HepG2 (cell line): ENCODE measurements around the gene GJD3. TPM values are rescaled to one million over a fixed set of nuclear protein-coding genes. Genes with fewer than 3 reads are reported as not detected.

ENCODE experiments used
- GABPA ChIP-seq, 2 experiments: IDR thresholded peaks; 2 replicates each; pipeline ENCODE4 v1.6.1; 2011 to 2016; ENCODE audit warnings: low read depth in 2 of 2, low read length in 1 of 2, missing biosample characterization in 1 of 2, missing genetic modification characterization in 1 of 2
- KMT2A ChIP-seq: sonication (generic); formaldehyde crosslinking; IDR thresholded peaks from 2 replicates; pipeline ENCODE4 v1.4.0; 2020; ENCODE audit warnings: missing genetic modification reagents
- KMT2B ChIP-seq: IDR thresholded peaks from 2 replicates; pipeline ENCODE4 v1.6.1; 2016; ENCODE audit warnings: missing genetic modification reagents, missing compliant biosample characterization
- PCBP2 ChIP-seq: fragments of 200-400 bp; formaldehyde crosslinking; optimal IDR thresholded peaks from 2 replicates; pipeline ENCODE3; 2018; ENCODE audit warnings: low read length, low read depth; ENCODE audit not compliant: poor library complexity, severe bottlenecking
- SAP130 ChIP-seq: IDR thresholded peaks from 2 replicates; pipeline ENCODE4 v1.6.1; 2016; ENCODE audit warnings: low read depth
- SIN3B ChIP-seq: fragments of 150-350 bp; IDR thresholded peaks from 2 replicates; pipeline ENCODE4 v1.6.1; 2014; ENCODE audit warnings: low read length
- SKI ChIP-seq: fragments of 450-650 bp; IDR thresholded peaks from one replicate; pipeline ENCODE4 v1.6.1; 2018; ENCODE audit warnings: mild to moderate bottlenecking; ENCODE audit not compliant: partially characterized antibody
- TARDBP ChIP-seq: sonication (generic); formaldehyde crosslinking; IDR thresholded peaks from 2 replicates; pipeline ENCODE4 v1.8.0; 2022; ENCODE audit warnings: mild to moderate bottlenecking, missing genetic modification reagents
- ZKSCAN8 ChIP-seq: IDR thresholded peaks from 2 replicates; pipeline ENCODE4 v1.6.1; 2016; ENCODE audit warnings: borderline replicate concordance, missing genetic modification reagents, missing compliant biosample characterization
- ZNF432 ChIP-seq: sonication (generic); formaldehyde crosslinking; IDR thresholded peaks from 2 replicates; pipeline ENCODE4 v1.5.0; 2020; ENCODE audit warnings: missing genetic modification reagents, mild to moderate bottlenecking, borderline replicate concordance
- polyA plus RNA-seq, 8 experiments: library from polyadenylated mRNA; depleted of rRNA in 3 of 8; stranded (reverse) in 7 of 8; unstranded in 1 of 8; fragments of >200 nt; fragmentation: Illumina TruSeq in 4 of 8; extraction: Trizol in 4 of 8; gene quantifications; 2 replicates each; pipeline versions ENCODE4 v1.2.1 to v1.2.3, GENCODE V29; 2011 to 2016; ENCODE audit warnings: low read depth in 4 of 8, missing spikeins in 1 of 8, mixed read lengths in 1 of 8; ENCODE audit not compliant: insufficient read depth in 1 of 8
- total RNA-seq, 5 experiments: library from RNA; depleted of rRNA; stranded (reverse); fragments of >200 nt; fragmentation: Illumina TruSeq; extraction: Trizol; gene quantifications; 2 replicates each; pipeline ENCODE4 v1.2.3, GENCODE V29; 2016; ENCODE audit warnings: low read depth in 1 of 5
- TF ChIP-seq, protein P1 (sequence below): sonication (generic); formaldehyde crosslinking; IDR thresholded peaks from 2 replicates; pipeline ENCODE4 v1.4.0; 2020; ENCODE audit warnings: mild to moderate bottlenecking, missing genetic modification reagents, borderline replicate concordance
- TF ChIP-seq, protein P2 (sequence below): sonication (generic); formaldehyde crosslinking; IDR thresholded peaks from 2 replicates; pipeline ENCODE4 v1.4.0; 2020; ENCODE audit warnings: missing genetic modification reagents, mild to moderate bottlenecking, borderline replicate concordance
- TF ChIP-seq, protein P3 (sequence below): sonication (generic); formaldehyde crosslinking; IDR thresholded peaks from 2 replicates; pipeline ENCODE4 v1.8.0; 2022; ENCODE audit warnings: mild to moderate bottlenecking, missing genetic modification reagents; ENCODE audit not compliant: insufficient replicate concordance
- TF ChIP-seq, protein P4 (sequence below): sonication (generic); formaldehyde crosslinking; IDR thresholded peaks from 2 replicates; pipeline ENCODE4 v1.8.1; 2023; ENCODE audit warnings: mild to moderate bottlenecking, missing genetic modification reagents, borderline replicate concordance
- TF ChIP-seq, protein P5 (sequence below): sonication (generic); formaldehyde crosslinking; IDR thresholded peaks from 2 replicates; pipeline ENCODE4 v1.9.0; 2021; ENCODE audit warnings: missing genetic modification reagents, mild to moderate bottlenecking, borderline replicate concordance

Gene GJD3
- total and polyA plus RNA-seq, 2 of the 13 experiments (the other 11 are each of a cell fraction or from before 2014, with no cell fraction given), result not detected

DNA sequence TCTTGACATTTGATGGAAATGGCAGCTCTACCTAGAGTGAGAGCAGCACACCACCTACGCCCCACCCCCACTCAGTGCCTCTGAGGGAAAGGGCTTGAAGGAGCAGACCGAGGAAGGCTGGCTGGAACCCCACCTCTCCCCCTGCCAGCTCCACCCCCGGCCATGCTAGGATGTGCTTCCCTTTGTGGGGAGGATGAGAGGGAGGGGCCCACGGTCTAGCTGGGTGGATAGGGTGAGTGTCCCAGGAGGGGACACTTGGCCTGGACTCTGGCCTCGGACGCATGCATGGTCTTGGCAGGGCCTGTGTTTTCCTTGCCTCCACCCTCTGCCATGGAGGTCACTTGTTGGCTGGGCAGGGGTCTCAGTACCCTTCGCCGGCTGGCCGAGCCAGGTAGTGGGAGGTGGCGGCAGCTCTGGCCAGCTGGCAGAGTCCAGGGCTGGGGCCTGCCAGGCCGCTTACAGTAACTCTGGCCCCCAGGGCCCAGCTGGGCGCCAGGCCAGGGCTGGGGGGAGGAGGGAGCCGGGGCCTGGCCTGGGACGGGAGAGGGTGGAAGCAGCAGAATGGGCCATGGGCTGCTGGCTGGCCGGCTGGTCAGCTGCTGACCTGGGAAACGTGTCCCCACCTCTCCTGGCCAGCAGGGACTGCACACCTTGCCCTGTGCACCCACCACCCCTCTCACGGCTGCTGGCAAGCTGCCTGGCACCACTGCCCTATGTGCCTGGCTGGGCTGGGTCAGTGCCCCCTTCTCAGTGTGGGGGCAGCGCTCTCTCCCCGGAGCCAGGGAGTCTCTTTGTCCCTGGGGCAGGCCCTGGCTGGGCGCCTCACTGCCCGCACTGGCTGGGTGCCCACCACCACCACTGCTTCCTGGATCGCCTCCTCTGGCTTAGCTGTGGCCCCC lies 32.5 kb downstream of the GJD3 start (continued):
- TF ChIP-seq, protein P1, sequence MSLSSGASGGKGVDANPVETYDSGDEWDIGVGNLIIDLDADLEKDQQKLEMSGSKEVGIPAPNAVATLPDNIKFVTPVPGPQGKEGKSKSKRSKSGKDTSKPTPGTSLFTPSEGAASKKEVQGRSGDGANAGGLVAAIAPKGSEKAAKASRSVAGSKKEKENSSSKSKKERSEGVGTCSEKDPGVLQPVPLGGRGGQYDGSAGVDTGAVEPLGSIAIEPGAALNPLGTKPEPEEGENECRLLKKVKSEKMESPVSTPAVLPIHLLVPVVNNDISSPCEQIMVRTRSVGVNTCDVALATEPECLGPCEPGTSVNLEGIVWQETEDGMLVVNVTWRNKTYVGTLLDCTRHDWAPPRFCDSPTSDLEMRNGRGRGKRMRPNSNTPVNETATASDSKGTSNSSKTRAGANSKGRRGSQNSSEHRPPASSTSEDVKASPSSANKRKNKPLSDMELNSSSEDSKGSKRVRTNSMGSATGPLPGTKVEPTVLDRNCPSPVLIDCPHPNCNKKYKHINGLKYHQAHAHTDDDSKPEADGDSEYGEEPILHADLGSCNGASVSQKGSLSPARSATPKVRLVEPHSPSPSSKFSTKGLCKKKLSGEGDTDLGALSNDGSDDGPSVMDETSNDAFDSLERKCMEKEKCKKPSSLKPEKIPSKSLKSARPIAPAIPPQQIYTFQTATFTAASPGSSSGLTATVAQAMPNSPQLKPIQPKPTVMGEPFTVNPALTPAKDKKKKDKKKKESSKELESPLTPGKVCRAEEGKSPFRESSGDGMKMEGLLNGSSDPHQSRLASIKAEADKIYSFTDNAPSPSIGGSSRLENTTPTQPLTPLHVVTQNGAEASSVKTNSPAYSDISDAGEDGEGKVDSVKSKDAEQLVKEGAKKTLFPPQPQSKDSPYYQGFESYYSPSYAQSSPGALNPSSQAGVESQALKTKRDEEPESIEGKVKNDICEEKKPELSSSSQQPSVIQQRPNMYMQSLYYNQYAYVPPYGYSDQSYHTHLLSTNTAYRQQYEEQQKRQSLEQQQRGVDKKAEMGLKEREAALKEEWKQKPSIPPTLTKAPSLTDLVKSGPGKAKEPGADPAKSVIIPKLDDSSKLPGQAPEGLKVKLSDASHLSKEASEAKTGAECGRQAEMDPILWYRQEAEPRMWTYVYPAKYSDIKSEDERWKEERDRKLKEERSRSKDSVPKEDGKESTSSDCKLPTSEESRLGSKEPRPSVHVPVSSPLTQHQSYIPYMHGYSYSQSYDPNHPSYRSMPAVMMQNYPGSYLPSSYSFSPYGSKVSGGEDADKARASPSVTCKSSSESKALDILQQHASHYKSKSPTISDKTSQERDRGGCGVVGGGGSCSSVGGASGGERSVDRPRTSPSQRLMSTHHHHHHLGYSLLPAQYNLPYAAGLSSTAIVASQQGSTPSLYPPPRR, result peak; percentile 40; the same call in 1 of the 2 replicates
- TF ChIP-seq, protein P2, sequence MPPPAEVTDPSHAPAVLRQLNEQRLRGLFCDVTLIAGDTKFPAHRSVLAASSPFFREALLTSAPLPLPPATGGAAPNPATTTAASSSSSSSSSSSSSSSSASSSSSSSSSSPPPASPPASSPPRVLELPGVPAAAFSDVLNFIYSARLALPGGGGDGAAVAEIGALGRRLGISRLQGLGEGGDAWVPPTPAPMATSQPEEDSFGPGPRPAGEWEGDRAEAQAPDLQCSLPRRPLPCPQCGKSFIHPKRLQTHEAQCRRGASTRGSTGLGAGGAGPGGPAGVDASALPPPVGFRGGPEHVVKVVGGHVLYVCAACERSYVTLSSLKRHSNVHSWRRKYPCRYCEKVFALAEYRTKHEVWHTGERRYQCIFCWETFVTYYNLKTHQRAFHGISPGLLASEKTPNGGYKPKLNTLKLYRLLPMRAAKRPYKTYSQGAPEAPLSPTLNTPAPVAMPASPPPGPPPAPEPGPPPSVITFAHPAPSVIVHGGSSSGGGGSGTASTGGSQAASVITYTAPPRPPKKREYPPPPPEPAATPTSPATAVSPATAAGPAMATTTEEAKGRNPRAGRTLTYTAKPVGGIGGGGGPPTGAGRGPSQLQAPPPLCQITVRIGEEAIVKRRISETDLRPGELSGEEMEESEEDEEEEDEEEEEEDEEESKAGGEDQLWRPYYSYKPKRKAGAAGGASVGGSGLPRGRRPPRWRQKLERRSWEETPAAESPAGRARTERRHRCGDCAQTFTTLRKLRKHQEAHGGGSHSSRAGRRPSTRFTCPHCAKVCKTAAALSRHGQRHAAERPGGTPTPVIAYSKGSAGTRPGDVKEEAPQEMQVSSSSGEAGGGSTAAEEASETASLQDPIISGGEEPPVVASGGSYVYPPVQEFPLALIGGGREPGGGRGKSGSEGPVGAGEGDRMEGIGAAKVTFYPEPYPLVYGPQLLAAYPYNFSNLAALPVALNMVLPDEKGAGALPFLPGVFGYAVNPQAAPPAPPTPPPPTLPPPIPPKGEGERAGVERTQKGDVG, result peak; percentile 70; the same call in 1 of the 2 replicates
- TF ChIP-seq PCBP2 (no peak), SIN3B (no peak), SAP130 (CRISPR knock-in tag) (peak; percentile 60; the same call in 1 of the 2 replicates), ZNF432 (CRISPR knock-in tag) (no peak), ZKSCAN8 (CRISPR knock-in tag) (no peak), KMT2A (no peak), SKI (no peak), KMT2B (no peak), GABPA (IDR thresholded peaks at IDR 0.05; ENCODE audit: low read depth, low read length) (no peak), GABPA (CRISPR knock-in tag; IDR thresholded peaks at IDR 0.05; ENCODE audit: low read depth) (no peak), TARDBP (CRISPR knock-in tag) (no peak)
- TF ChIP-seq, protein P3, sequence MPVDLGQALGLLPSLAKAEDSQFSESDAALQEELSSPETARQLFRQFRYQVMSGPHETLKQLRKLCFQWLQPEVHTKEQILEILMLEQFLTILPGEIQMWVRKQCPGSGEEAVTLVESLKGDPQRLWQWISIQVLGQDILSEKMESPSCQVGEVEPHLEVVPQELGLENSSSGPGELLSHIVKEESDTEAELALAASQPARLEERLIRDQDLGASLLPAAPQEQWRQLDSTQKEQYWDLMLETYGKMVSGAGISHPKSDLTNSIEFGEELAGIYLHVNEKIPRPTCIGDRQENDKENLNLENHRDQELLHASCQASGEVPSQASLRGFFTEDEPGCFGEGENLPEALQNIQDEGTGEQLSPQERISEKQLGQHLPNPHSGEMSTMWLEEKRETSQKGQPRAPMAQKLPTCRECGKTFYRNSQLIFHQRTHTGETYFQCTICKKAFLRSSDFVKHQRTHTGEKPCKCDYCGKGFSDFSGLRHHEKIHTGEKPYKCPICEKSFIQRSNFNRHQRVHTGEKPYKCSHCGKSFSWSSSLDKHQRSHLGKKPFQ (CRISPR knock-in tag), result no peak
- TF ChIP-seq, protein P4, sequence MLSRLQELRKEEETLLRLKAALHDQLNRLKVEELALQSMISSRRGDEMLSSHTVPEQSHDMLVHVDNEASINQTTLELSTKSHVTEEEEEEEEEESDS (CRISPR knock-in tag), result no peak
- TF ChIP-seq, protein P5, sequence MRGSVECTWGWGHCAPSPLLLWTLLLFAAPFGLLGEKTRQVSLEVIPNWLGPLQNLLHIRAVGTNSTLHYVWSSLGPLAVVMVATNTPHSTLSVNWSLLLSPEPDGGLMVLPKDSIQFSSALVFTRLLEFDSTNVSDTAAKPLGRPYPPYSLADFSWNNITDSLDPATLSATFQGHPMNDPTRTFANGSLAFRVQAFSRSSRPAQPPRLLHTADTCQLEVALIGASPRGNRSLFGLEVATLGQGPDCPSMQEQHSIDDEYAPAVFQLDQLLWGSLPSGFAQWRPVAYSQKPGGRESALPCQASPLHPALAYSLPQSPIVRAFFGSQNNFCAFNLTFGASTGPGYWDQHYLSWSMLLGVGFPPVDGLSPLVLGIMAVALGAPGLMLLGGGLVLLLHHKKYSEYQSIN (CRISPR knock-in tag), result no peak
